ENCODE measurements around the gene RSPH10B2.
"Not testable (repeated sequence)": the region's sequence is repeated elsewhere in the genome, so short reads cannot be mapped to it uniquely, and the experiment has no call there.

- not testable (repeated sequence) for TF ChIP-seq POLR2A (IDR thresholded peaks at IDR 0.05; ENCODE audit: low read length); GATA1 (IDR thresholded peaks at IDR 0.05; ENCODE audit: low read depth, low read length)
Observed at GRCh38 chr7:6750173-6750572, 3.7 kb upstream of the RSPH10B2 start.

Measured in erythroblast (primary cell).